Endothelial cell of hepatic sinusoid (primary cell): Measurements from ENCODE around the gene TC2N.
"Not testable (repeated sequence)": the region's sequence is repeated elsewhere in the genome, so short reads cannot be mapped to it uniquely, and the experiment has no call there.

Experiments used
- in situ Hi-C: cut with HindIII; loops from 2 replicates; pipeline ENCODE4 v1.10.0; 2017; ENCODE audit warnings: low sequenced_read_pairs

The TC2N gene

GRCh38 chr14:91770185-91770584 lies 97.2 kb downstream of the TC2N start:
- in situ Hi-C loops = no loop called here

DNA sequence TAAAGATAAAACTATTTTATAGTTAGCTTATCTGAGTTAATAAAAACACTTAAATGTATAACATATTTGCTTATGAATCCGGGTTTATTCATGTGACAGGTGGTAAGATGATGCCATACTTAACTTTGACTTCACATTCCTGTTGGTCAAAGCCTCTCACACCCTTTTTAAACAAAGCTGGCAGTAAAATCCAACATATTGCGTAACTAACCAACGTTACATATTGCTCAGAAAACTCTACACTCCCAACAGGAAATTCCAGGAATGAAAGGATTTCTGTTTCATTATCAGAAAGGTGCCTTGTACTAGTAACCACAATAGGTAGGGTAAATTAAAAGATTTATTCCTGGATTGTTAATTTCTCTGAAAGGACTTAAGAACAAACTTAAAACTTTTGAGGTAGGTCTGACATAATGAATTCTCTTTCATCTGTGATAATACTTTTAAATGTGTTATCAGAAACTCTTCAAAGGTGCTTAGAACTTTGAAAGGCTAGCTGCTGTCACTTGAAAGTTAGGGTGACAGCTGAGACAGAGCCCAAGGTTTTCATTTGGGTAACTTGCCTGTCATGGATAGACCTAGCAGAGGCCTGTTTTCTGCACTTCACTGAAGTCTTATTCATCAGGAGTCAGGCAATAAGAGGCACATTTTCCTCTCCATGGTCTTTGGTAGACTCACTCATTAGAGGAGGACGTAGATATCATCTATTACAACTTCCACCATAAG lies 111.6 kb downstream of the TC2N start:
- in situ Hi-C loops = no loop called here

DNA sequence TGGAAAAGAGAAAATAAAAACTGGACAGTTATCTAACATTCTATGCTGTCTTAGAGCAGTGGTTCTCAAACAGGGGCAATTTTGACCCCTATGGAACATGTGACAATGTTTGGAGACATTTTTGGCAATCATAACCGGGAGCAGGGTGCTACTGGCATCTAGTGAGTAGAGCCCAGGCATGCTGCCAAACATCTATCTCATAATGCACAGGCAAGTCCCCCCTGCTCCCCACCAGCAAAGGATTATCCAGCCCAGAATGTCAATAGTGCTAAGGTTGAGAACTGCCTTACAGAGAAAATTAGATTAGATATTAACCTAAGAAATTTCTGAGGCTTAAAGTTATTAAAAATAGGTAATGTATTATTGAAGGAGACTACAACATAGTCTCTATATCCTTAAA lies 112.5 kb downstream of the TC2N start:
- in situ Hi-C loops = no loop called here

DNA sequence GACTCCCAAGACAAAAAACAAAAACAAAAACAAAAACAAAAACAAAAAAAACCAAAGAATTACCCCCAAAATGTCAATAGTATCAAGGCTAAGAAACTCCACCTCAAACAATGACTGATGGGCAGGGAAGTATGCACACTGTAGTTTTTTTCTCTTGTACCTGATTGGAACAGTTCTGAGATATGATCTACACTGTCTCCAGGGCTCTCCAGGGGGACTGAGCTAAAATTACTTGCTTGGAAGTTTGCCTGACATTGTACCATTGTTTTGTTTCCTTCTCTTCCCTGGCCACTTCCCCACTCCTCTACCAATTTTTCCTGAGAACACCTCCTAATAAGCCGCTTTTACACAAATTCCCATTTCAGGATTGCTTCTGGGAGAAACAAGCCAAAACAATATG lies 113.2 kb downstream of the TC2N start:
- in situ Hi-C loops = no loop called here

- in situ Hi-C loops = no loop called here
These were observed 113.7 kb downstream of the TC2N start for GRCh38 chr14:91753501-91754128.

DNA sequence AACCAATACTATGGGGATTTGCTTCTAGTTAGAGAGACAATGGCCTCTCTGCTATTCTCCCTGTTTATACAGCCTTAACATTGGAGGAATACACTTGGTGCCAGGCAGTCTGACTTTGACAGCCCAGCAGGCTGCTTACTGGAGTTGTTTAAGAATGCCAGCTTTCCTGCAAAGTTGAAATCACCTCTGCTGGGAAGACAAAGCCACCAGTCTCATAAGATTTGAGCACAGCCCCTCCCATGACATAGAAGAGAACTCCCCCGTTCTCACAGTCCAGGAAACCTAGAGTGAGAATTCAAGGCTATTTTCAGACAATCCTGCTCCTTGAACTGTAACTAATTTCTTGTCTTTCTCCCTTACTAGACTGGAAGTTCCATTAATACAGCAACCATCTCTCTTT lies 114.4 kb downstream of the TC2N start:
- in situ Hi-C loops = no loop called here

GRCh38 chr14:91751719-91752118 lies 115.6 kb downstream of the TC2N start:
- in situ Hi-C loops = no loop called here

GRCh38 chr14:91750634-91751198 lies 116.6 kb downstream of the TC2N start:
- in situ Hi-C loops = no loop called here

GRCh38 chr14:91749868-91750267 lies 117.5 kb downstream of the TC2N start:
- in situ Hi-C loops = no loop called here

GRCh38 chr14:91748049-91748448 lies 119.3 kb downstream of the TC2N start:
- in situ Hi-C loops = no loop called here

DNA sequence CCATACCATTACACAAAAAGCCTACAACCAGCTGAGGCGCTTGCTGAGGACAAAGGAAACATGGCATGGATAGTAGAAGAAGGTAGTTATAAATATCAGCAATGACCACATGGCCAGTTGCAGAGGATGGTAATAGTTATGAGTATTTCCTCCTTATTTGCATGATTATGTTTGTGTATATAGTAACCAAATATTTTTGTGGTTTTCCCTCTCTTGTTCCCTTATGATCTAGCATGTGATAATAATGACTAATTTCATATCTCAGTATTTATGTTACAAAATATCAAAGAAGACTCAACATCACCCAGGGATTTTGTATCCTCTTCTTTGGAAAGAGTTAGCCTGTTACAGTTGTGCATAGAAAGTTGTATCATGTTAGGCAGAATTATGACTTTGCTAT lies 122.0 kb downstream of the TC2N start:
- in situ Hi-C loops = no loop called here

- in situ Hi-C loops = no loop called here
These were observed 123.3 kb downstream of the TC2N start for GRCh38 chr14:91744068-91744480.

DNA sequence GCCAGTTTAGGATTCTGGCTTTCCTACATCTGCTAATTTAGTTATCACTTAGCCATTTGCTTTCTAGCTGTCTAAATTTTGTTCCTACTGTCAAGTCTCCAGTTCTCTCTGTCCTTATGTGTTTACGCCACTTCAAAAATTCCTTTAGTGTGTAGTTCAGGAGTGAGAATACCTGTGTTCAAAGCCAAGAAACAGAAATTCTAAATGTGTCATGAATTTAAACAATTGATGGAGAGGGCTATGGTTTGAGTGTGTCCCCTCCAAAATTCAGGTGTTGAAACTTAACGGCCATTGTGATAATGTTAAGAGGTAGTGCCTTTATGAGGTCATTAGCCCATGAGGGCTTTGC lies 124.1 kb downstream of the TC2N start:
- in situ Hi-C loops = no loop called here

DNA sequence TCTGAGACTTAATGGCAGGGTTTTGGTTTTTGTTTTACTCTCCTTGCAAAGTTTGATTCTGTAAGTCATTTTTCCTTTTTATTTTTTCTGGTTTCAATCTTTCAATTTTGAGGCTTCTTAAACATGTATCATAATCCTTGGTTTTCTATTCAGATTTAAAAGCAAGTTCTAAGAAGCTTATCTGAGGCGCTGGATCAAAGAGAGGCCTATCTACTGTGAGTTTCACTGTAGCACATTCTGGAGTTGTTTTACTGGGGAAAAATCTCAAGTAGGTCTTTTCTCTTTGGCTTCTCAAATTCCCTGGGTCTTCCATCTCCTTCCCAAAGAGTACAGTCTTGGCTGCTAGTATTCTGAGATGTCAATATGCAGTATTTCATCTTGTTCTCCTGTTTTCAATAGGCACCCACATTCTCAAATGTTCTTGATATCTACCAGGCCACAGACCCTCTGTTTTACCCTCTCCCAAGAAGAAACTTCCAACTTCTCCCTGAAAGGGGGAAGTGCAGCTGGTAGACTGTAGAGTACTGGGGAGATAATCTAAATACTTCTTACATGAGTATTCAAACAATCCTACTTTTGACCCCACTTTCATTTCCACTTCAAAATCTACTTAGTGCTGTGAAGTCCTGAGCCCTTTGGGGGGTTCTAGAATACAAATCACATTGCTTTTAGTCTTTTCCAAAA lies 124.6 kb downstream of the TC2N start:
- in situ Hi-C loops = no loop called here

DNA sequence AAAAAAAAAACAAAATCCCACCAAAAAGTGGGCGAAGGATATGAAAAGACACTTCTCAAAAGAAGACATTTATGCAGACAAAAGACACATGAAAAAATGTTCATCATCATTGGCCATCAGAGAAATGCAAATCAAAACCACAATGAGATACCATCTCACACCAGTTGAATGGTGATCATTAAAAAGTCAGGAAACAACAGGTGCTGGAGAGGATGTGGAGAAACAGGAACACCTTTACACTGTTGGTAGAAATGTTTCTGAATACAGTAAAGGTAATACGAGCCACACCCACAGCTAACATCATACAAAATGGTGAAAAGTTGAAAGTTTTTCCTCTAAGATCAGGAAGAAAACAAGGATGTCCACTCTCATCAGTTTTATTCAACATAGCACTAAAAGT lies 127.5 kb downstream of the TC2N start:
- in situ Hi-C loops = not testable (repeated sequence)

GRCh38 chr14:91737619-91738018 lies 129.7 kb downstream of the TC2N start:
- in situ Hi-C loops = no loop called here

DNA sequence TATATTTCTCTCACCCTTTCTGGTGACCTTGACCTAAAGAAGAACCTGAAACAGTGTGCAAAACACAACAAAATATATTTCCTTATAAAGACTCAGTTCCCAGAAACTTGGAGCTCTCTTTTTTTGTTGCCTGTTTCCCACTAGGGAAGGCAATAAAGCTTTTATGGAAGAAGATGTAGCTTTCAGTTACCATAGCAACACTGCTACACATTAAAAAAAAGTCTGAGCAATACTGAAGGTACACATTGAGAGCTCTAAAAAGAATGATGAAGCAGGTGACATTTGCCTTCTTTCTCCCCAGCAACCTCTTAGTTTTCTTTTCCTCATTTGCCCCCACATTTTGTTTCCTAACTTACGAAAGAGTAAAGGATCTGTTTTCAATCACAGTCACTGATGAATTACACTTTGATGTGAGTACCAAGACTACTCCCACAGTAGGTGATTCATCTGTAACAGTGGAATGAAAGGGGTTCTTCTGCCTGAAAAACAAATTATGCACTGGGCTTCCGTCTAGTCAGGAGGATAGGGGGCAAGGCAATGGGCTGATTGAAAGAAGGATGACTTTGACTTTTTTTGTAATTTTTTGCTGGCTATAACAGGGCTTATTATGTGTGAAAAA lies 134.4 kb downstream of the TC2N start:
- in situ Hi-C loops = no loop called here

- in situ Hi-C loops = no loop called here
These were observed 134.9 kb downstream of the TC2N start for GRCh38 chr14:91732439-91732838.

GRCh38 chr14:91731986-91732385 lies 135.3 kb downstream of the TC2N start, which contains the start of gene CATSPERB:
Gene CATSPERB, minus strand, starts transcription at chr14:91732086. Its CDS starts 2,607 bp downstream, at chr14:91729479.
- in situ Hi-C loops = no loop called here

DNA sequence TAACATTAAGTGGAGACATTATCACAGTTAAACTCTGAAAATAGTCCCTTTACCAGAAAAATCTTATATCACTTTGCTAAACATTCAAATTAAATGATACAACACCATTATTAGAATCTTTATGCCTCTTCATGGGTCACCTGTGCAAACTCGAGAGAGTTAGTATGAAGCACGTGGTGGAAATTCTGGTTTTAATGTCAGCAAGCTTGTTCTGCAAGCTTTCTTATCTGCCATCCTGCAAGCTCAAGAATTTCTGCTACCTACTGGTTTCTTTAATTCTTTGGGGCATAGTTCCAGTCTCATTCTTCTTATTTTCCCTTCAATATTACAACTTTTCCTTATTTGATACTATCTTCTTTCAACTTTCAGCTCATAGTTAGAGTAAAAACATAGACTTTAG lies 136.3 kb downstream of the TC2N start:
- in situ Hi-C loops = no loop called here

DNA sequence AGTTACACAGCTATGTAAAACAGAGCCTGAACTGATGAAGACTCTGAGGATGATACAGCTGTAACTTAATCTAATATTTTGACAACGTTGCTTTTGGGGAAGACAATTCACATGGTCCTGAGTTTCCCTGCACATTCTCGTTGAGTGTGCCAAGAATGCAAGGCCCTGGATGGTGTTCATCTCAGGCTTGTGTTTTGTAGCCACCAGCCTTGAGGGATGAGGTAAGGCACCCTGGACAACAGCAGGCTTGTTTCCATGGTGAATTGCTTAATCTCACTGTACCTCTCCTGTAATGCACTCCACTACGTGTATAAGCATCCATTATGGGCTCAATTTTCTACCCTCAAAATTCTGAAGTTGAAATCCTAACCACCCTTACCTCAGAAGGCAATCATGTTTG lies 137.6 kb downstream of the TC2N start:
- in situ Hi-C loops = no loop called here
